ENCODE results near the gene ANXA3.
A peak's percentile ranks its signal among the peaks of the same experiment; 100 is the strongest.

DNA sequence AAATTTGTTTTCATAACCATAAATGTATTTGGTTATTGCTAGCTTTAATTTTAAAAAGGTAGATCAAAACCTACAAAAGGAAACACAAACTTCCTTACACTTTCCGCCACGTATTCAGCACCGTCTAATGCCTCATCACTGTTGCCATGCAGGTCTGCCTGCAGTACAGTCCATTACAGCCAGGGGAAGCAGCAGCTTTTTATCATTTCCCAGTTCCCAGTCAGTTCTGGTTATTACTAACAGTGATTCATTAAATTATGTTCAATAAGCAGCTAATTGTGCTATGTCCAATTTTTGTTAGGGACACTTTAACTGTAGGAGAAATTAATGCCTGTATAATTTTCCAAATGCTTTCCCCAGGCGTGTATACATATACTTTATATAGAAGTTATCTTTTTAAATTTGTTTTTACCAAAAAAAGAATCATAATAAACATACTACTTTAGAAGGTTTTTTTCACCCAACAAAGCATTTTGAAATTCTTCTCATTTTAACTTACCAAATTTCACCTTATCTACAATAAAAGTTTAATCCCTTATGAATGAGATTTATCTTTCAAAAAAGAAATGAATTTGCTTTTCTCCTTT is 93.3 kb downstream of the ANXA3 start:
- TF ChIP-seq, protein P1, sequence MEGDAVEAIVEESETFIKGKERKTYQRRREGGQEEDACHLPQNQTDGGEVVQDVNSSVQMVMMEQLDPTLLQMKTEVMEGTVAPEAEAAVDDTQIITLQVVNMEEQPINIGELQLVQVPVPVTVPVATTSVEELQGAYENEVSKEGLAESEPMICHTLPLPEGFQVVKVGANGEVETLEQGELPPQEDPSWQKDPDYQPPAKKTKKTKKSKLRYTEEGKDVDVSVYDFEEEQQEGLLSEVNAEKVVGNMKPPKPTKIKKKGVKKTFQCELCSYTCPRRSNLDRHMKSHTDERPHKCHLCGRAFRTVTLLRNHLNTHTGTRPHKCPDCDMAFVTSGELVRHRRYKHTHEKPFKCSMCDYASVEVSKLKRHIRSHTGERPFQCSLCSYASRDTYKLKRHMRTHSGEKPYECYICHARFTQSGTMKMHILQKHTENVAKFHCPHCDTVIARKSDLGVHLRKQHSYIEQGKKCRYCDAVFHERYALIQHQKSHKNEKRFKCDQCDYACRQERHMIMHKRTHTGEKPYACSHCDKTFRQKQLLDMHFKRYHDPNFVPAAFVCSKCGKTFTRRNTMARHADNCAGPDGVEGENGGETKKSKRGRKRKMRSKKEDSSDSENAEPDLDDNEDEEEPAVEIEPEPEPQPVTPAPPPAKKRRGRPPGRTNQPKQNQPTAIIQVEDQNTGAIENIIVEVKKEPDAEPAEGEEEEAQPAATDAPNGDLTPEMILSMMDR (IDR thresholded peaks at IDR 0.05 in 8 of 11, conservative IDR thresholded peaks at IDR 0.05 in 3 of 11): peak; percentile 91 to 97 (median 95)
- TF ChIP-seq POLR2AphosphoS5 (IDR thresholded peaks at IDR 0.05): peak in 1 of 3 donors; percentile 63
- TF ChIP-seq POLR2A (IDR thresholded peaks at IDR 0.05): no peak
